ENCODE results near the gene BRSK1. TPM values are rescaled to one million over a fixed set of nuclear protein-coding genes. Genes with fewer than 3 reads are reported as not detected.

Gene BRSK1
- total and polyA plus RNA-seq, 10 of the 15 experiments (the other 5 are each of a cell fraction or from before 2014, with no cell fraction given) = 0.03 to 0.76 (median 0.25) TPM; not detected in 4

GRCh38 chr19:55279770-55280643 lies 3.8 kb upstream of the BRSK1 start, which contains the start of gene HSPBP1 (continued):
- TF ChIP-seq SUPT20H (IDR thresholded peaks at IDR 0.05; ENCODE audit: borderline replicate concordance, control insufficient read depth, low read depth, low read length) (no peak), RELA (IDR thresholded peaks at IDR 0.05; ENCODE audit: borderline replicate concordance, partially characterized antibody) (no peak), PRDM15 (CRISPR knock-in tag; IDR thresholded peaks at IDR 0.05) (no peak), HDAC2 (IDR thresholded peaks at IDR 0.05) (no peak), TCF12 (IDR thresholded peaks at IDR 0.05; ENCODE audit: low read depth, low read length) (peak; percentile 71; the same call in 1 of the 2 replicates), MTA2 (IDR thresholded peaks at IDR 0.05; ENCODE audit: low read depth) (0 out of 2 replicates have a peak, but pooled peaks have one; percentile 46), NR2C2 (IDR thresholded peaks at IDR 0.05; ENCODE audit: borderline replicate concordance, control insufficient read depth, insufficient read length, low read depth) (no peak)
